AG08396 (cell line): ENCODE results near the gene WDR90.

Experiments
- DNase-seq: peaks from one replicate; pipeline ENCODE4 v3.0.0; 2012; ENCODE audit warnings: low spot score, mixed read lengths

The WDR90 gene

DNA sequence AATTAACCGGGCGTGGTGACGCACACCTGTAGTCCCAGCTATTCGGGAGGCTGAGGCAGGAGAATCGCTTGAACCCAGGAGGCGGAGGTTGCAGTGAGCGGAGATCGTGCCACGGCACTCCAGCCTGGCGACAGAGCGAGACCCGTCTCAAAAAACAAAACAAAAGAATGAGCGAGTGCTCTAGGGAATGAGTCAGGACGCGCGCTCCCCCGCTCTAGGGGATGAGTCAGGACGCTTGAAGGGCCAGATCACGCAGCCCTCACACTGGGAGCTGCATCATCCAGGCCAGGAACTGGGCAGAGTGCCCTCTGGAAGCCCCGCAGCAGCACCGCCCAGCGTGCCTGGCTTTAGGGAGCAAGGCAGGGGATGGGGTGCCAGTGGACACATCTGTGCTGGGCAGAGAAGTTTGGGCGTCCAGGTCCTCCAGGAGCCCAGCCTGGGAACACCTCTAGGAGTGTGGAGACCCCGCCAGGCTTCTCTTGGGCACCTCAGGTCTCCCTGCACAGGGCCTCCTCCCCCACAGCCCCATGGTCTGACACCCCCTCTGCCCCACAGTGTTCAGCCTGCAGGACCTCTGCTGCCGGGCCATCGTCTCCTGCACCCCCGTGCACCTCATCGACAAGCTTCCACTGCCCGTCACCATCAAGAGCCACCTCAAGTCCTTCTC is 22.2 kb upstream of the WDR90 start:
- DNase-seq = peak; percentile 99

DNA sequence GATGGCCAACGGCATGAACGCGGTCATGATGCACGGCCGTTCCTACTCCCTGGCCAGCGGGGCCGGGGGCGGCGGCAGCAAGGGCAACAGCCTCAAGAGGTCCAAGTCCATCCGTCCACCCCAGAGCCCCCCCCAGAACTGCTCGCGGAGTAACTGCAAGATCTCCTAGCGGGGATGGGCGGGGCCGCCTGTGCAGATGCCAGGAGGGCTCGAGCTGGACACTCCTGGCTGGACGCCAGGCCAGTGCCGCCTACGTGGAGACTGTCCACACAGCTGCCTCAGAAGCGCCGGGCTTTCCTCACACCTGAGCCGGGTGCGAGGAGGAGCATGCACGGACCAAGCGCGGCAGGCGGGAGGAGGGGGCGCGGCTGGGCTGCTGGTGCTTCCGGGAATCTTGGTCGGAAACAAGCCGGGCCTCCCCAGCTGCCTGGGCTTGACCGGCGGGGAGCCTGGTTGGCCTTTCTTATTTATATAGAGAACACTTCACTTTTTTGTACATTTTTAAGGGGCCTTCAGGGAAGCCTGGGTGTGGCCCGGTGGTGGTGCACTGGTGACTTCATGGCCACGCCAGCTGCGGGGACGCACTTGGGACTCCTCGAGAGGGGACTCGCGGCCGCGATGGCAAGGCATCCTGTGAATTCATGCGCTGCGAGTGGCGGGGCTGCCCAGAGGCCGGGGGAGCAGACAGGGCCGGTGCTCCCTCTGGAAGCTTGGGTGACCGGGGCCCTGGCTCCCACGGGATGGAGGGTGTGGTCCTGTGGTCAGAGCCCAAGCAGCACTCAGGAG is 21.5 kb upstream of the WDR90 start:
- DNase-seq = no peak

DNA sequence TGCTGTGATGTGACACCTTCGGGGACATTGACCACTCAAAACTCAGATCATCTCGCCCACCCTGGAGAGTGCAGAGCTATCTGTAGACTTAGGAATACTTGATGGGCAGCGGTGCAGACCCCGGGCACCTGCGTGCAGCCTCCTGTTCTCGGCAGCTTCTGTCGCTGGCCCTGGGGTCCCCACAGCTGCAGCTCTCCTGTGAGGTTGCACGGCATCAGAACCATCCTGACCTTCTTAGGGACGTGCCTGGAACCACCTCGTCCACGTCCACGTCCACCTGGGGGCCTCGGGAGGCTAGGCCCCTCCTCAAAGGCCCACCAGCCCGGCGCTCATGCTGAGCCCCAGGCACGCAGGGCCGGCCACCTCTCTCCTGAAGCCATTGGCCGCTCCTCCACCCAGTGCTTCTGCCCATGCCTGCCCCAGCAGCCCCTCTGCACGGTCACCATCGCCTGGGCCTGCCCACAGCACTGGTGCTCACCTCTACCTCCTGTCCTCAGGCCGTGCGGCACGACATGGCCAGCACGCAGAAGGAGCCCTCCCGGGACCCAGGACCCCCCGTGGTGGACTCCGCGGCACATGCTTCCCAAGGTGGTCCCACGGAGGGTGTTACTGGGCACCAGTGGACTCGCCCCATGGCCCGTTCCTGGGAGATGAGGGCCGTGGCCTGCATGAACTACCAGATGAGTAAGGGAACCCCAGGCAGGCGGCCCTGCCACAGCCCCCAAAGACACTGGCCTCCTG is 20.7 kb upstream of the WDR90 start:
- no peak for DNase-seq

DNA sequence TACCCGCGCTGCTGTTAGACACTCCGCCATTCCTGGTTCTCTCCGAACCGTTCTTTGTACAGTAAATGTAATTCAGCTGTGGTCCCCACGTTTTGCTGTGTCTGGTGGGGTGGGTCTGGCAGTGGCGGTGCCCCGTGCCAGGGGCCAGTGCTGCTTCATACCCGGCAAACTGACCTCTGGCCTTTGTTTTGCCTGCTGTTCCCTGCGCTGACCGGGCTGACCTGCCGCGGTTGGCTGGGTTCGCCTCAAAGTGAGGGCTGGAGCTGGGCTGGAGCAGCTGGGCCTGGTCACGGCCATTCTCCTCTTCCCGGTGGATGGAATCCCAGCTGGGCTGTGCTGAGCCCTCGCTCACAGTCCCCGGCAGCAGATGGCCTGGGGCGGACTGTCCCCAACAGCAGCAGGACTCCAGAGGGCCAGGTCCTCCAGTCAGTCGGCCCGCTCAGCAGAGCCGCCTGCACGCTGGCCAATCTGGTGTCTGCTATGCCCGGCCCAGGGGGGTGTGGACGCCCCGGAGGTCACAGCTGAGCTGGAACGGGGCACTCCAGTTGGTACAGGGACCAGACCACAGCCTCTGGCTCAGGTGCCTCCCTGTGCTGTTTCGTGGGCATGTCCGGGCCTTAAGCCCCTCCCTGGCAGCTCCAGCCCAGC is 19.9 kb upstream of the WDR90 start:
- DNase-seq = no peak

DNA sequence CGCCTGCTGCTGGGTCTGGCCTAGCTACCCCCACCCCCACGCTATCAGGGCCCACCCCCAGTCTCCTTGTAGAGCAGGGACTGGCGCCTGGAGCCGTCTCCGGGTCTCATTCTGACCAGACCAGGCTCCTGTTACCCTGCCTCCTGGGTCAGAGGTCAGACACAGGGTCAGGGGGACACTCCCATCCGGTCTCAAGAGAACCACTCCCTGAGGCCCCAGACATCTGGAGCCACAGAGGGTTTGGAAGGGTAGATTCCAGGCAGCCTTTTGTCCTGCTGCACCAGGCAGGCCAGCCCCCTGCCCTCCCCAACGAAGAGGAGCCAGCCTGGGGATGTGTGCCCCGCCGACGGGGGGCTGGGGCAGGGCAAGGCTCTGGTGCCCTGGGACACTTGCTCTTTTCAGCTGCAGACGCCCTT is 19.3 kb upstream of the WDR90 start:
- no peak for DNase-seq

DNA sequence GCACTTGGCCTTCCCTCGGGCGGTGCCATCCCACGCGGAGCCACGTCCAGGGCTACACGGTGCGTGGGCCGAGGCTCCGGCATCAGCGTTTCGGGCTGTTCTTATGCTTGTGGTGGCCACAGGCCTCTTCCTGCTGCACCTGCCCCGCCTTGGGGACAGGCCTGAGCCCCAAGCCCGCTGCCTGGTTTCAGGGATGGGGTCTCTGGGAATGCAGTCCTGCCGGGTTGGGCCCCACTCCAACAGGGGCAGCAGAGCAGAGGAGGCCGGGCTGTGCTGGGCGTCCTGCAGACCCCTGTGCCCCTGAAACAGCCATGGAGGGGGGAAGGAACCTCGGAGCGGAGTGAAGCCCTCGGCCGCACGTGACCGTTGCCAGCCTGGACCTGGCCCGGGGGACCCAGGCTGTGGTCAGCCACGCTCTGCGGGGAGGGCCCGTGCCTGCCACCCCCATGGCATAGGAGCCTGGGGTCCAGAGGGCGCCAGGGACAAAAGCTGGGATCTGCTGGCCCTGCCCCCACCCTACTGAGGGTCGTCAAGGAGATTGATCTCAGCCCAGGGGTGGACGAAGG is 18.8 kb upstream of the WDR90 start:
- DNase-seq = no peak

DNA sequence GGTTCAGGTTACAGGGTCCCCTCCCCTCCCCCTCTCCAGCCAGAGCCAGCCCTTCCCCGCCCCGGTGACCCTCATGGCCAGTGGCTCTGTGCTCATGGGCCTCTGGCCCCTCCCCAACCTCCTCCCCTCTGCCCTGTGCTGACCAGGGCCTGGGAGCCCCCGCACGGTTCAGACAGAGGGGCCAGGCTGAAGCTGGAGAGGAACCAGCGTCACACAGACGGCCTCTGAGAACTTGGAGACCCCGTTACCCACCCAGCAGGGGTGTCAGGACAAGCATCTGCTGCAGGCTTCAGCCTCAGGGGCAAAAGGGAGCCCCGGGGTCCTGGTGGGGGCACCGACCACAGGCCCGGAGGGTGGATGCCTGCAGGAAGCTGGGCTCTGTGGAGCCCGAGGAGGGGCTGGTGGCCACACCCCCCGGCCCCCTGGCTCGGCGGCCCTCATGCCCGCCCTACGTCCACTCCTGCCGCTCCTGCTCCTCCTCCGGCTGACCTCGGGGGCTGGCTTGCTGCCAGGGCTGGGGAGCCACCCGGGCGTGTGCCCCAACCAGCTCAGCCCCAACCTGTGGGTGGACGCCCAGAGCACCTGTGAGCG is 18.3 kb upstream of the WDR90 start, which contains the start of gene WFIKKN1:
TSS of gene WFIKKN1 (plus strand) at position 171 of the 591 bp plus-strand sequence. CDS start at position 440, 269 bp downstream.
- DNase-seq = no peak

DNA sequence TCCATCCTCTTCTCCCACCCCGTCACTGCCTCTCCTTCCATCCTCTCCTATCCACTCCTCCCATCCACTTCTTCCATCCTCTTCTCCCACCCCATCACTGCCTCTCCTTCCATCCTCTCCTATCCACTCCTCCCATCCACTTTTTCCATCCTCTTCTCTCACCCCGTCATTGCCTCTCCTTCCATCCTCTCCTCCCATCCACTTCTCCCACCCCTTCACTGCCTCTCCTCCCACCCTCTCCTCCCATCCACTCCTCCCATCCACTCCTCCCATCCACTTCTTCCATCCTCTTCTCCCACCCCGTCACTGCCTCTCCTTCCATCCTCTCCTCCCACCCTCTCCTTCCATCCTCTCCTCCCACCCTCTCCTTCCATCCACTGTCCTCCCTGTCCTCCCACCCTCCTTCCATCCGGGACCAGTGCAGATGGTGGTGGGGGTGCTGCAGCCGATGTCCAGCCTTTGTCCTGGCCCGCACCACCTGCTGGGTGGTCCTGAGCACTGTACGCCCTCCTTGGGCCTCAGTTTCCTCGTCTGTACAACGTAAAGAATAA is 17.3 kb upstream of the WDR90 start:
- DNase-seq = no peak

DNA sequence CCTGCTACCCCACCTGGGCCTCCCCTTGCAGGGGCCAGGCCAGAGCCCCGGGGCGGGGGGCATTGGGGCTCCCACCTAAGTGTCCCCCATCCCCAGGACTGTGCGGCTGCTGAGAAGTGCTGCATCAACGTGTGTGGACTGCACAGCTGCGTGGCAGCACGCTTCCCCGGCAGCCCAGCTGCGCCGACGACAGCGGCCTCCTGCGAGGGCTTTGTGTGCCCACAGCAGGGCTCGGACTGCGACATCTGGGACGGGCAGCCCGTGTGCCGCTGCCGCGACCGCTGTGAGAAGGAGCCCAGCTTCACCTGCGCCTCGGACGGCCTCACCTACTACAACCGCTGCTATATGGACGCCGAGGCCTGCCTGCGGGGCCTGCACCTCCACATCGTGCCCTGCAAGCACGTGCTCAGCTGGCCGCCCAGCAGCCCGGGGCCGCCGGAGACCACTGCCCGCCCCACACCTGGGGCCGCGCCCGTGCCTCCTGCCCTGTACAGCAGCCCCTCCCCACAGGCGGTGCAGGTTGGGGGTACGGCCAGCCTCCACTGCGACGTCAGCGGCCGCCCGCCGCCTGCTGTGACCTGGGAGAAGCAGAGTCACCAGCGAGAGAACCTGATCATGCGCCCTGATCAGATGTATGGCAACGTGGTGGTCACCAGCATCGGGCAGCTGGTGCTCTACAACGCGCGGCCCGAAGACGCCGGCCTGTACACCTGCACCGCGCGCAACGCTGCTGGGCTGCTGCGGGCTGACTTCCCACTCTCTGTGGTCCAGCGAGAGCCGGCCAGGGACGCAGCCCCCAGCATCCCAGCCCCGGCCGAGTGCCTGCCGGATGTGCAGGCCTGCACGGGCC is 16.5 kb upstream of the WDR90 start:
- no peak for DNase-seq

DNA sequence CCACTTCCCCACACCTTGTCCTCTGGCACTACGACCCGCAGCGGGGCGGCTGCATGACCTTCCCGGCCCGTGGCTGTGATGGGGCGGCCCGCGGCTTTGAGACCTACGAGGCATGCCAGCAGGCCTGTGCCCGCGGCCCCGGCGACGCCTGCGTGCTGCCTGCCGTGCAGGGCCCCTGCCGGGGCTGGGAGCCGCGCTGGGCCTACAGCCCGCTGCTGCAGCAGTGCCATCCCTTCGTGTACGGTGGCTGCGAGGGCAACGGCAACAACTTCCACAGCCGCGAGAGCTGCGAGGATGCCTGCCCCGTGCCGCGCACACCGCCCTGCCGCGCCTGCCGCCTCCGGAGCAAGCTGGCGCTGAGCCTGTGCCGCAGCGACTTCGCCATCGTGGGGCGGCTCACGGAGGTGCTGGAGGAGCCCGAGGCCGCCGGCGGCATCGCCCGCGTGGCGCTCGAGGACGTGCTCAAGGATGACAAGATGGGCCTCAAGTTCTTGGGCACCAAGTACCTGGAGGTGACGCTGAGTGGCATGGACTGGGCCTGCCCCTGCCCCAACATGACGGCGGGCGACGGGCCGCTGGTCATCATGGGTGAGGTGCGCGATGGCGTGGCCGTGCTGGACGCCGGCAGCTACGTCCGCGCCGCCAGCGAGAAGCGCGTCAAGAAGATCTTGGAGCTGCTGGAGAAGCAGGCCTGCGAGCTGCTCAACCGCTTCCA is 15.7 kb upstream of the WDR90 start:
- no peak for DNase-seq

DNA sequence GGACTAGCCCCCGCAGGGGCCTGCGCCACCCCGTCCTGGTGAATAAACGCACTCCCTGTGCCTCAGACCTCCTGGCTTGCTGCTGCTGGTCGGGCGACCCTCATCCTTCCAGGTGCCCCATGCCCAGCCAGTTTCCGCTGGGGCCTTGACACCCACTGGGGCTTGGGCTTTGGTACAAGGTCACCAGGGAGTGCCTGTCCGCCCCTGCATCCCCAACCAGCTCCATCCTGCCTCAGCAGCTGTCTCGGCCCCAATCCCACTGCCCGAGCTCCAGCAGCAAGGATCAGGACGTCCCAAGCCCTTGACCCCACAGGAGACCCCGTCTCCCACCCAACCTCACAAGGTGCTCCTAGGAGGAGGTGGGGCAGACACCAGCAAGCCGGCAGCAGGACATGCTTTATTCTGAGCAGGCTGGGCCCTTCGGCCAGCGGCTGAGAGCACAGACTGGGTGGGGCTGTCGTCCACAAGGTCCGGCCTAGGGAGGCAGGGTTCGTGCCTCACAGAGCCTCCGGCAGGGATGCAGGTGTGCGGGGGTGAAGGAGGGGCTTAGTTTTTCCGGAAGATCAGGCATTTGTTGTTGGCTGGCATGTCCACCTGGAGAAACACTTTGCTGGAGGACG is 15.0 kb upstream of the WDR90 start:
- no peak for DNase-seq

DNA sequence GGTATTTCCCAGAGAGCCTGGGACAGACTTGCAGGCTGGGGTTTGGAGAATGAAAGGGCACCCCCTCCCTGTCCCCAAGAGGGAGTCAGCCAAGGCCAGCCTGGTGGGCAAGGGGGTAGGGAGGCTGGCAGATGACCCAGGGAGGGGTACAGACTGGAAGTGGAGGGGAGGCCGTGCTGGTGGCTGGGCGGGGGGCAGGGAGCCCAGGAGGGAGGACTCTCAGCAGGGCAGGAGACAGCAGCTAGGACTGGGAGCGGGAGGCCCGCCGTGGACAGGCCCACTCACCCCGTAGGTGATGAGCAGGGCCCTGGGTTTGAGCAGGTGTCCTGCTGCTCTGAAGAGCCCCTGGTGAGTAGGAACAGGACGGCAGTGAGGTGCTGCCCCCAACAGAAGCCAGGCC is 14.2 kb upstream of the WDR90 start:
- no peak for DNase-seq

DNA sequence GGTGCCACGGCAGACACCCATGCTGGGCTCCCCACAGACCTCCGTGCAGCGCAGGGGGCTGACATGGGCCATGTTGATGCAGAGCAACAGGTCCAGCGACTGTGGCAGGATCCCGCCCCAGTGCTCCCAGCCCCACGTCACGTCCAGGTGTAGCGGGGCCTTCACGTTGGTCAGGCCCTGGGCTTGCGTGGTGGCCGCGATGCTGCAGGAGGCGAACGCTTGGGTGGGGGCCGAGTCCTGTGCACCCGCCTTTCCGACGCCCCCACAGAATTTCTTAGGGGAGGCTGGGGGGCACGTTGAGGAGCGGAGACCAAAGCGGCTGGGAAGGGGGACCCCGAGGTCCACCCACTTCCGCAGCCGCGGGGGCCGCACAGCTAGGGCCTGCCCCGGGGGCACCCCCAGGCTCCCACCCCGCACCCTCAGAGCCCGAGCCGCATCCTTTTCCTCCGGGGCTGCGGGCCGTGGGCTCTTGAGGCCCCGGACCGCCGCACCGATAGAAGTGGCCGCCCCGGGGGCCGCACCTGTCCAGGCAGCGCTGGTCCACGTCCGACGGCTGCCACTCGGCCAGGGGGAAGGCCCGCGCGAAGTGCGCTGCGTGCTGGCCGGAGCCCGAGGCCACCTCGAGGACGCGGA is 13.5 kb upstream of the WDR90 start:
- DNase-seq = no peak

DNA sequence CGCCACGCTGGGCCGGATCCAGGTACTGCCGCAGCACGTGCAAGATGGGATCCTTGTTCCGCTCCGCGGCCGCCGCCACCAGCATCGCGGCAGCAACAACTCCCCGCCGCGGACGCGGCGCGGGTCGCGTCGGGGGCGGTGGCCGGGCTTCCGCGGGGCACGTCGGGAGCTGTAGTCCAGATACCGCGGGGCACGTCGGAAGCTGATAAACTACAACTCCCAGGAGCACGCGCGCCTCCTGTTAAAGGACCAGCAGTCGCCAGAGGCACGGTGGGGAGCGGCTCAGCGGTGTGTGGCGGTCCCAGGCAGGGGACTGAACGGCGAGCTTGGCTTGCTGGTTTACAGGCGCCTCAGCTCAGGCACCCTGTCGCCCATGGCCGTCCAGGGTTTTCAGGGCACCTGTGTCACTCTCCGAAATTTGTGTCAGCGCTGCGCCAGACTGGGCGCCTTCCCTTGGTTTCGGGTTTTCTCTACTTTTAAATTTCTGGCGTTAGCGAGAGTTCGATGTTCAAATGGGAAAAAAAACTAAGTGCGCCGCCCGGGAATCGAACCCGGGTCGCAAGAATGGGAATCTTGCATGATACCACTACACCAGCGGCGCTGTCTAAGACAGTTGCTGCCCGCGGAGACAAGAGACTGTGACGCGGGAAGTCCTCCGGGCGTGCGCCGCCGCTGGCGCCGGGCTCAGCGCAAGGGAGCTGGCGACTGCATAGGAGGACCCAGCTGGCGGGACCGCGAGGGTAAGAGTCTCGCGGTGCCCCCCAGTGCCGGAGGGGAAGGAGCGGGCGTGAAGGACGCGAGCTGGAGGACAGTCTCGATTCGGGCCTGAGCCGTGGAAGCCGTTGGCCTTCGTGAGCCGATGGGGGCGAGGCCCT is 12.7 kb upstream of the WDR90 start, which contains the start of gene METTL26:
TSS of gene METTL26 (minus strand) at position 100 of the 875 bp plus-strand sequence. CDS start at position 85, 15 bp downstream.
- DNase-seq = peak; percentile 96

DNA sequence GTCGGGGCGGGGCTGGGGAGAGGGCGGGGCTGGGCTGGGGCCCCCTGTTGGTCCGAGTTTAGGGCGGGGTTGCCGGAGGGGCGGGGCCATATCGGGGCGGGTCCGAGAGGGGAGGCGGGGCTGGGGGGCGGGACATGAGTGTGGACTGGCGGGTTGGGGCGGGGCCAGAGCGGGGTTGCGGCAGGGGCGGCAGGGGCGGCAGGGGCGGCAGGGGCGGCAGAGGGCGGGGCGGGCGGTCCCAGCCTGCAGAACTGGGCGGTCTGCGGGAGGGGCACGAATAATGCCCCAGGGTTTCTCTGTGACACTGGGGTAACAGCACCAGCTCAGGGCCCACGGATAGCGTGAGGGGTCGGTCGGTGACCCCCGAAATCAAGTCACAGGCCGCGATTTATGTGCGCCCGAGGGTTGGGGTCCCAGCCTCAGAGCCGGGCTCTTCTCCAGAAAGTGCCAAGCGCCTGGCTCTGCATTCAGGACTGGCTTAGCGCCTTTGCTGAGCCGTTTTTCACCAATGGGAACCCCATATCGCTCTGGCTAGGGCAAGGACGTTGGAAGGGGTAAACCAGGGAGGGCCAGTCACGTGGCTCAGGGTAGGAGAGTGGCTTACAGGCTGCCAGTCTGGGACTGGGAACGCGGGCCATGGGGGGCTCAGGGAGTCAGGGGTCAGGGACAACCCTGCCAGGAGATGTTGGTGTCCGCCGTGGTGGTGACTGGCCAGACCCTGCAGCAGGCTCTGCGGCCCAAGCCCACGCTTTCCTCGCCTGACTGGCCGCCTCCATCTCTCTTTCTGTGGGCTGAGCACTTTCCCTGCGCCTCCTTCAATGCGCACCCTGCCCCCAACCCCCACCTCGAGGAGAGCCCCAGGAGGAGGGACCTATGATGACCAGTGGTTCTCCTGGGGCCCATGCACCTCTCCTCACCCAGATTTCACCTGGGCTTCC is 11.8 kb upstream of the WDR90 start:
- peak; percentile 100 for DNase-seq

DNA sequence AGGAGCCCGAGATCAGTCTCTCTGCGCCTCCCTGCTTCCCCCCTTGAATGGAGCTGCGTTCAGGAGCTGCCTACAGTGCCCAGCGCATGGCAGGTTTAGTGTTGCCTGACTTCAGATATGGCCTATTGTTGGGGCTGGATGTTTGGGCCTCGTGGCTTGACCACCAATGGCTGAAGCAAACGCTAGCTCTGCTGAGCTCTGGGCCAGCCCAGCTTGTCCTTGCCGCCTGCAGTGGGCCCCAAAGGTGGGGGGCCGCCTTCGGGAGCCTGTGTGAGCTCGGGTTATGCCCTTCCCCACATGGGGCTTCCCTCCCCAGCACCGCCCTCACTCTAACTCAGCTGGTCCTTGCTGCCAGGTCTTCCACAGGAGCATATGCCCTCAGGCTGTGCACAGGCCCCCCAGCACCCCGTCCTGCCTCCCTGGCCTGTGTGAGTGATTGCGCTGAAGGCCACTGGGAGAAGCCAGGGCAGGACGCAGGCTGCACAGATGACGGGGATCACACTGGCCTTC is 11.1 kb upstream of the WDR90 start:
- DNase-seq = no peak
